Fibroblast of mammary gland (primary cell): Measurements from ENCODE around the gene SIRPB1.

Source experiments
- DNase-seq: peaks from one replicate; pipeline ENCODE4 v3.0.0-alpha.2; 2010; ENCODE audit warnings: low read depth
- H3K4me3 ChIP-seq: 2 replicates; pipeline ENCODE4 v1.5.1; 2011; ENCODE audit warnings: low read depth, mild to moderate bottlenecking, low read length, moderate library complexity; ENCODE audit not compliant: control insufficient read depth
- TF ChIP-seq, protein P1 (sequence below): conservative IDR thresholded peaks from 2 replicates; pipeline ENCODE4 v1.5.1; 2011; ENCODE audit warnings: low read depth, low read length, inconsistent platforms; ENCODE audit not compliant: control insufficient read depth, insufficient read depth

Gene SIRPB1

DNA sequence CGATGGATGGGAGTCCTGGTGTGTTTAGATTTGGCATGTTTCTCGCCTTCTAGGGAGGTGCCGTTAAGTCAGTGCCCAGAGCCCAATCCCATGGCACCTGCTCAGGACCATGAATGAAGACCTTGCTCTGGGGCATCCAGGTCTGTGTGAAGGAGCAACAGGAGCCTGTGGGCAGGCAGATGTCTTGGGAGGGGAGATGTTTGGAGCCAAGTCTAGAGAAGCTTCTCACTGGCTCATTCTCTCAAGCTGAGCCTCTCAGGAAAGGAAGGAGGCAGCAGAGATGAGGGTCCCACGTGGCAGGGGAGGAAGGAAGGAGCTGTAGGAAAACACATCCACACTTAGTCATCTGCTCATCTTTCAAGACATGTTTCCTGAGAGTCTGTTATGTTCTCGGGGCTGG lies 9.5 kb upstream of the SIRPB1 start:
- DNase-seq = no peak
- TF ChIP-seq, protein P1, sequence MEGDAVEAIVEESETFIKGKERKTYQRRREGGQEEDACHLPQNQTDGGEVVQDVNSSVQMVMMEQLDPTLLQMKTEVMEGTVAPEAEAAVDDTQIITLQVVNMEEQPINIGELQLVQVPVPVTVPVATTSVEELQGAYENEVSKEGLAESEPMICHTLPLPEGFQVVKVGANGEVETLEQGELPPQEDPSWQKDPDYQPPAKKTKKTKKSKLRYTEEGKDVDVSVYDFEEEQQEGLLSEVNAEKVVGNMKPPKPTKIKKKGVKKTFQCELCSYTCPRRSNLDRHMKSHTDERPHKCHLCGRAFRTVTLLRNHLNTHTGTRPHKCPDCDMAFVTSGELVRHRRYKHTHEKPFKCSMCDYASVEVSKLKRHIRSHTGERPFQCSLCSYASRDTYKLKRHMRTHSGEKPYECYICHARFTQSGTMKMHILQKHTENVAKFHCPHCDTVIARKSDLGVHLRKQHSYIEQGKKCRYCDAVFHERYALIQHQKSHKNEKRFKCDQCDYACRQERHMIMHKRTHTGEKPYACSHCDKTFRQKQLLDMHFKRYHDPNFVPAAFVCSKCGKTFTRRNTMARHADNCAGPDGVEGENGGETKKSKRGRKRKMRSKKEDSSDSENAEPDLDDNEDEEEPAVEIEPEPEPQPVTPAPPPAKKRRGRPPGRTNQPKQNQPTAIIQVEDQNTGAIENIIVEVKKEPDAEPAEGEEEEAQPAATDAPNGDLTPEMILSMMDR = no peak
- H3K4me3 ChIP-seq = no peak overlapping the region

- H3K4me3 ChIP-seq = no peak overlapping the region
- no peak for DNase-seq
- TF ChIP-seq, protein P1 = no peak
Measured at GRCh38 chr20:1628621-1629020, 8.8 kb upstream of the SIRPB1 start.

DNA sequence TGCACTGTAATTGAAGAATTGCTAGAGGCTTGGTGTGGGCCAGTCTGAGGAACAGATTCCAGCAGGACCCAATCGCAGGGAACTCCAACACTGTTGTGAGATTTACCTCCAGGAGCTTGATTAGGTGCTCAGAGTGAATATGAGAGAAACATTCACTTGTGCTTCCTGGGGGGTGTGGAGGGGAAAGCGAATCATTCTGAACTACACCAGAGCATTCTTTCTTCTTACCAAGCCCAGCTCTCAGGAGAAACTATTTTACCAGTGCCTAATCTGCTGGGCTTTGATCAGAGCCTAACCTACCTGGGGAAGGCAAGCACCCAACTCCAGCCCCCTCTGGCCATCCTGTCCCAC lies 7.4 kb upstream of the SIRPB1 start:
- TF ChIP-seq, protein P1 = no peak
- no peak for DNase-seq
- H3K4me3 ChIP-seq = no peak overlapping the region

- no peak overlapping the region for H3K4me3 ChIP-seq
- DNase-seq = no peak
- TF ChIP-seq, protein P1 = no peak
Measured at GRCh38 chr20:1626528-1627199, 6.9 kb upstream of the SIRPB1 start.

- no peak overlapping the region for H3K4me3 ChIP-seq
- DNase-seq = no peak
- TF ChIP-seq, protein P1 = no peak
Measured at GRCh38 chr20:1625083-1625690, 5.4 kb upstream of the SIRPB1 start.

- no peak for DNase-seq
- TF ChIP-seq, protein P1 = no peak
Measured at GRCh38 chr20:1623501-1624205, 3.8 kb upstream of the SIRPB1 start.

More at GRCh38 chr20:1623501-1624205, 3.8 kb upstream of the SIRPB1 start:
- H3K4me3 ChIP-seq = no peak overlapping the region
